PC-9 (cell line): ENCODE data around the gene SLC4A1AP. TPM values are rescaled to one million over a fixed set of nuclear protein-coding genes. Genes with fewer than 3 reads are reported as not detected.

Experiments
- BruUV-seq: library from RNA; stranded (reverse); fragments of 400-500 nt; replicated peaks from 2 replicates; lab custom pipeline; 2021; lab: Mats Ljungman, UMichigan
- CTCF ChIA-PET: fragments of 300-600 bp; sonication (Branson Sonifier 250); formaldehyde crosslinking; loops from one replicate; lab custom pipeline; 2022; ENCODE audit warnings: antibody characterized with exemption; lab: Charles Lee
- POLR2A ChIA-PET: fragments of 300-600 bp; sonication (Branson Sonifier 250); formaldehyde crosslinking; loops from one replicate; lab custom pipeline; 2022; ENCODE audit warnings: antibody characterized with exemption; ENCODE audit not compliant: unreplicated experiment; lab: Charles Lee
- DNase-seq, 2 experiments: peaks; one replicate each; pipeline versions ENCODE4 v3.0.0 to v3.0.0-alpha.2; 2015 to 2022; ENCODE audit warnings: mixed read lengths in 1 of 2
- H2AFZ ChIP-seq: fragments of 200-600 bp; sonication (generic); 2 replicates; pipeline ENCODE4 v1.8.1; 2017; ENCODE audit warnings: antibody characterized with exemption
- H3F3A ChIP-seq: fragments of 200-600 bp; sonication (generic); 2 replicates; pipeline ENCODE4 v1.8.1; 2017; ENCODE audit warnings: antibody characterized with exemption, mild to moderate bottlenecking, low read depth; ENCODE audit not compliant: insufficient read depth
- H3K27ac ChIP-seq: fragments of 200-600 bp; sonication (generic); 2 replicates; pipeline ENCODE4 v1.6.1; 2016; ENCODE audit warnings: mixed run types
- H3K27me3 ChIP-seq: fragments of 200-600 bp; sonication (generic); 2 replicates; pipeline ENCODE4 v1.6.1; 2016; ENCODE audit warnings: low read depth, mixed run types; ENCODE audit not compliant: insufficient read depth
- H3K36me3 ChIP-seq: fragments of 200-600 bp; sonication (generic); 2 replicates; pipeline ENCODE4 v1.6.1; 2016; ENCODE audit warnings: low read depth, mixed run types
- H3K4me1 ChIP-seq: fragments of 200-600 bp; sonication (generic); replicated peaks from 2 replicates; pipeline ENCODE4 v1.6.1; 2016; ENCODE audit warnings: mixed run types; ENCODE audit not compliant: insufficient read depth
- H3K4me2 ChIP-seq: fragments of 200-600 bp; sonication (generic); 2 replicates; pipeline ENCODE4 v1.6.1; 2017; ENCODE audit warnings: mixed run types
- H3K4me3 ChIP-seq: fragments of 200-600 bp; sonication (generic); 2 replicates; pipeline ENCODE4 v1.6.1; 2016; ENCODE audit warnings: mixed run types
- H3K79me2 ChIP-seq: fragments of 200-600 bp; sonication (generic); 2 replicates; pipeline ENCODE4 v1.6.1; 2017; ENCODE audit warnings: low read depth, mixed run types
- H3K9me2 ChIP-seq: fragments of 200-600 bp; sonication (generic); 2 replicates; pipeline ENCODE4 v1.8.1; 2017; ENCODE audit warnings: mild to moderate bottlenecking; ENCODE audit not compliant: insufficient read depth
- H3K9me3 ChIP-seq: fragments of 200-600 bp; sonication (generic); 2 replicates; pipeline ENCODE4 v1.8.1; 2016; ENCODE audit warnings: low read depth; ENCODE audit not compliant: insufficient read depth
- H4K20me1 ChIP-seq: fragments of 200-600 bp; sonication (generic); 2 replicates; pipeline ENCODE4 v1.8.1; 2017; ENCODE audit not compliant: insufficient read depth
- EZH2 ChIP-seq: fragments of 200-600 bp; sonication (generic); IDR thresholded peaks from 2 replicates; pipeline ENCODE4 v1.8.0; 2017; ENCODE audit warnings: antibody characterized with exemption, low read depth
- intact Hi-C: fragments of 100-400 bp; cut with micrococcal nuclease; formaldehyde crosslinking; loops from one replicate; pipeline ENCODE4 v1.10.0; 2022; ENCODE audit not compliant: unreplicated experiment
- total RNA-seq: library from RNA; stranded (reverse); gene quantifications from 2 replicates; pipeline ENCODE4 v1.2.3, GENCODE V29; 2021
- TF ChIP-seq, protein P1 (sequence below): fragments of 200-600 bp; sonication (generic); conservative IDR thresholded peaks from 2 replicates; pipeline ENCODE4 v1.6.1; 2017; ENCODE audit warnings: mixed run types, antibody characterized with exemption, mild to moderate bottlenecking, moderate library complexity

SLC4A1AP gene
- total RNA-seq, 1 experiment from 2014 or later = 22.7 TPM

GRCh38 chr2:27738349-27739057, 74.8 kb downstream of the SLC4A1AP start:
- ChIA-PET CTCF (no interaction called here), POLR2A (no interaction called here)
- peaks cover 56% of the 10 kb centered on the region for H3K4me1 ChIP-seq
- DNase-seq = peak in 1 of 2 experiments; percentile 61
- intact Hi-C loops = no loop called here
- no peak overlapping the region for H2AFZ ChIP-seq
- H3K36me3 ChIP-seq = no peaks in the 10 kb centered on the region
- H3K27me3 ChIP-seq = no peaks in the 10 kb centered on the region
- H4K20me1 ChIP-seq = no peaks in the 10 kb centered on the region
- H3K9me2 ChIP-seq = no peaks in the 10 kb centered on the region
- BruUV-seq = no TSS peak
- no peaks in the 10 kb centered on the region for H3K9me3 ChIP-seq
- TF ChIP-seq, protein P1, sequence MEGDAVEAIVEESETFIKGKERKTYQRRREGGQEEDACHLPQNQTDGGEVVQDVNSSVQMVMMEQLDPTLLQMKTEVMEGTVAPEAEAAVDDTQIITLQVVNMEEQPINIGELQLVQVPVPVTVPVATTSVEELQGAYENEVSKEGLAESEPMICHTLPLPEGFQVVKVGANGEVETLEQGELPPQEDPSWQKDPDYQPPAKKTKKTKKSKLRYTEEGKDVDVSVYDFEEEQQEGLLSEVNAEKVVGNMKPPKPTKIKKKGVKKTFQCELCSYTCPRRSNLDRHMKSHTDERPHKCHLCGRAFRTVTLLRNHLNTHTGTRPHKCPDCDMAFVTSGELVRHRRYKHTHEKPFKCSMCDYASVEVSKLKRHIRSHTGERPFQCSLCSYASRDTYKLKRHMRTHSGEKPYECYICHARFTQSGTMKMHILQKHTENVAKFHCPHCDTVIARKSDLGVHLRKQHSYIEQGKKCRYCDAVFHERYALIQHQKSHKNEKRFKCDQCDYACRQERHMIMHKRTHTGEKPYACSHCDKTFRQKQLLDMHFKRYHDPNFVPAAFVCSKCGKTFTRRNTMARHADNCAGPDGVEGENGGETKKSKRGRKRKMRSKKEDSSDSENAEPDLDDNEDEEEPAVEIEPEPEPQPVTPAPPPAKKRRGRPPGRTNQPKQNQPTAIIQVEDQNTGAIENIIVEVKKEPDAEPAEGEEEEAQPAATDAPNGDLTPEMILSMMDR = no peak
- TF ChIP-seq EZH2 = no peak
- H3K4me2 ChIP-seq = peak overlapping the region; percentile 99
- H3K27ac ChIP-seq = peak overlapping the region; percentile 75
- H3F3A ChIP-seq = peaks cover 59% of the 10 kb centered on the region
- H3K4me3 ChIP-seq = no peak overlapping the region
- 0 out of 2 replicates have a peak, but pooled peaks cover 3% of the 10 kb centered on the region for H3K79me2 ChIP-seq

DNA sequence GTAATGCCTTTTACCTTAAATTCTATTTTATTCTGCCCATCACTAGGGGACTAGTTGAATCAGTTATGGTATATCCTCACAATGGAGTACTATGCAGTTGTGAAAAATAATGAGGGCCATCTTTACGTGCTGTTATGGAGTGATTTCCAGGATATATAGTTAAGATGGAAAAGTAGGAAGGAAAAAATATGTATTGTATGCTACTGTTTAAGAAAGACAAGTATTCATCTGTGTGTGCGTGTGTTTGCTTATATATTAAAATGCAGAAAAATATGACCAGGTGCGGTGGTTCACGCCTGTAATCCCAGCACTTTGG, 75.3 kb downstream of the SLC4A1AP start:
- DNase-seq = no peak
- no TSS peak for BruUV-seq
- no peak overlapping the region for H3K4me3 ChIP-seq
- H3K9me3 ChIP-seq = no peaks in the 10 kb centered on the region
- peaks cover 59% of the 10 kb centered on the region for H3F3A ChIP-seq
- no peaks in the 10 kb centered on the region for H4K20me1 ChIP-seq
- 0 out of 2 replicates have a peak, but pooled peaks cover 3% of the 10 kb centered on the region for H3K79me2 ChIP-seq
- no peaks in the 10 kb centered on the region for H3K27me3 ChIP-seq
- TF ChIP-seq EZH2 = no peak
- TF ChIP-seq, protein P1 = no peak
- H3K36me3 ChIP-seq = no peaks in the 10 kb centered on the region
- H2AFZ ChIP-seq = no peak overlapping the region
- H3K4me1 ChIP-seq = peaks cover 56% of the 10 kb centered on the region
- no peaks in the 10 kb centered on the region; the same call in 1 of the 2 replicates for H3K9me2 ChIP-seq
- ChIA-PET CTCF (no interaction called here), POLR2A (no interaction called here)
- H3K4me2 ChIP-seq = peak overlapping the region; percentile 99; the same call in 1 of the 2 replicates
- peak overlapping the region; percentile 75 for H3K27ac ChIP-seq
- intact Hi-C loops = no loop called here

GRCh38 chr2:27741673-27742072, 78.0 kb downstream of the SLC4A1AP start:
- DNase-seq = no peak
- Histone ChIP-seq H3K79me2 (no peaks in the 10 kb centered on the region), H3K4me1 (peaks cover 32% of the 10 kb centered on the region), H3K27me3 (no peaks in the 10 kb centered on the region), H4K20me1 (no peaks in the 10 kb centered on the region), H3K9me3 (no peaks in the 10 kb centered on the region), H3K4me3 (no peak overlapping the region), H3K4me2 (no peak overlapping the region), H3F3A (peaks cover 39% of the 10 kb centered on the region), H3K36me3 (no peaks in the 10 kb centered on the region), H3K27ac (no peak overlapping the region), H3K9me2 (no peaks in the 10 kb centered on the region; the same call in 1 of the 2 replicates), H2AFZ (no peak overlapping the region)
- intact Hi-C loops = no loop called here
- ChIA-PET CTCF (no interaction called here), POLR2A (no interaction called here)
- BruUV-seq = no TSS peak
- TF ChIP-seq EZH2 = no peak
- TF ChIP-seq, protein P1 = no peak
